OCI-LY3 (cell line): ENCODE measurements around the gene SPAG7.

Experiments
- CTCF ChIP-seq: fragments of 200-600, 300-600 bp; sonication (generic); IDR thresholded peaks from 2 replicates; pipeline ENCODE4 v1.5.1; 2014; ENCODE audit warnings: antibody characterized with exemption, low read length, low read depth
- EZH2phosphoT487 ChIP-seq: fragments of 200-600 bp; shearing (Covaris generic); IDR thresholded peaks from 2 replicates; pipeline ENCODE4 v1.6.1; 2018; ENCODE audit warnings: antibody characterized with exemption, mixed run types, low read depth

GRCh38 chr17:4955091-4955490 is 12.5 kb downstream of the SPAG7 start:
- TF ChIP-seq CTCF (no peak), EZH2phosphoT487 (no peak)
